OCI-LY7 (cell line): ENCODE data around the gene GLIPR1L2. TPM values are rescaled to one million over a fixed set of nuclear protein-coding genes. Genes with fewer than 3 reads are reported as not detected.
"Not testable (repeated sequence)": the region's sequence is repeated elsewhere in the genome, so short reads cannot be mapped to it uniquely, and the experiment has no call there.

Source experiments
- BruUV-seq: library from RNA; stranded (reverse); fragments of 400-500 nt; replicated peaks from 2 replicates; lab custom pipeline; 2021; lab: Mats Ljungman, UMichigan
- CTCF ChIA-PET: fragments of 300-600 bp; sonication (Branson Sonifier 250); formaldehyde crosslinking; loops from one replicate; lab custom pipeline; 2022; ENCODE audit warnings: antibody characterized with exemption; ENCODE audit not compliant: unreplicated experiment; lab: Charles Lee
- POLR2A ChIA-PET: fragments of 300-600 bp; sonication (Branson Sonifier 250); formaldehyde crosslinking; loops from one replicate; lab custom pipeline; 2022; ENCODE audit warnings: antibody characterized with exemption; lab: Charles Lee
- DNase-seq: peaks from one replicate; pipeline ENCODE4 v3.0.0-alpha.2; 2015; ENCODE audit warnings: low spot score
- H2AFZ ChIP-seq: fragments of 200-600 bp; sonication (generic), shearing (Covaris generic); 2 replicates; pipeline ENCODE4 v1.6.1; 2014; ENCODE audit warnings: mild to moderate bottlenecking, antibody characterized with exemption, low read length, moderate library complexity
- H3K27ac ChIP-seq: fragments of 200-600 bp; sonication (generic); 2 replicates; pipeline ENCODE4 v1.5.1; 2014; ENCODE audit warnings: mixed run types, low read depth, mild to moderate bottlenecking, moderate library complexity, low read length, inconsistent platforms; ENCODE audit not compliant: poor library complexity, severe bottlenecking
- H3K36me3 ChIP-seq: fragments of 200-600 bp; sonication (generic); 2 replicates; pipeline ENCODE4 v1.6.1; 2014; ENCODE audit warnings: mild to moderate bottlenecking, antibody characterized with exemption, low read length, moderate library complexity, mixed read lengths; ENCODE audit not compliant: insufficient read depth
- H3K4me1 ChIP-seq: fragments of 200-600 bp; sonication (generic); 2 replicates; pipeline ENCODE4 v1.5.1; 2014; ENCODE audit warnings: mild to moderate bottlenecking, low read length; ENCODE audit not compliant: insufficient read depth, poor library complexity, severe bottlenecking
- H3K4me2 ChIP-seq: fragments of 200-600 bp; sonication (generic); 2 replicates; pipeline ENCODE4 v1.6.1; 2014; ENCODE audit warnings: mild to moderate bottlenecking, low read length
- H3K4me3 ChIP-seq: fragments of 200-600 bp; sonication (generic); 2 replicates; pipeline ENCODE4 v1.5.1; 2014; ENCODE audit warnings: mild to moderate bottlenecking, low read depth, low read length; ENCODE audit not compliant: poor library complexity, severe bottlenecking
- H3K79me2 ChIP-seq: fragments of 200-600 bp; sonication (generic); 2 replicates; pipeline ENCODE4 v1.6.1; 2016; ENCODE audit warnings: low read depth, mild to moderate bottlenecking, low read length, moderate library complexity, mixed read lengths; ENCODE audit not compliant: insufficient read depth
- H3K9me2 ChIP-seq: fragments of 200-600 bp; sonication (generic); 2 replicates; pipeline ENCODE4 v1.6.1; 2016; ENCODE audit warnings: mild to moderate bottlenecking, low read length, mixed read lengths; ENCODE audit not compliant: insufficient read depth
- H3K9me3 ChIP-seq: fragments of 200-600 bp; sonication (generic); 2 replicates; pipeline ENCODE4 v1.6.1; 2014; ENCODE audit warnings: mild to moderate bottlenecking, mixed run types, low read length, mixed read lengths
- H4K20me1 ChIP-seq: fragments of 200-600 bp; sonication (generic); 2 replicates; pipeline ENCODE4 v1.6.1; 2014; ENCODE audit warnings: mild to moderate bottlenecking, antibody characterized with exemption, low read length, moderate library complexity, mixed read lengths; ENCODE audit not compliant: insufficient read depth
- CTCF ChIP-seq: fragments of 200-600 bp; sonication (generic); conservative IDR thresholded peaks from 2 replicates; pipeline ENCODE4 v1.5.1; 2014; ENCODE audit warnings: mild to moderate bottlenecking, antibody characterized with exemption, low read length, moderate library complexity, mixed read lengths
- EZH2phosphoT487 ChIP-seq: fragments of 200-600 bp; sonication (generic); IDR thresholded peaks from 2 replicates; pipeline ENCODE4 v1.6.1; 2018; ENCODE audit warnings: low read depth, borderline replicate concordance, mild to moderate bottlenecking, mixed run types, antibody characterized with exemption, low read length, moderate library complexity, mixed read lengths
- intact Hi-C: fragments of 100-400 bp; cut with micrococcal nuclease; formaldehyde crosslinking; loops from one replicate; pipeline ENCODE4 v1.10.0; 2022; ENCODE audit not compliant: unreplicated experiment
- total RNA-seq, 2 experiments: library from RNA; depleted of rRNA in 1 of 2; stranded (reverse); fragments of >200 nt in 1 of 2; shearing (Covaris generic) in 1 of 2; gene quantifications; 2 replicates each; pipeline ENCODE4 v1.2.3, GENCODE V29; 2014 to 2022

The GLIPR1L2 gene
- total RNA-seq, 2 experiments from 2014 or later = not detected

GRCh38 chr12:75439048-75439447, 48.2 kb downstream of the GLIPR1L2 start:
- H3K9me2 ChIP-seq = no peaks in the 10 kb centered on the region
- H3K9me3 ChIP-seq = no peaks in the 10 kb centered on the region
- H3K79me2 ChIP-seq = no peaks in the 10 kb centered on the region
- no peak overlapping the region for H3K27ac ChIP-seq
- intact Hi-C loops = no loop called here
- no peaks in the 10 kb centered on the region for H3K36me3 ChIP-seq
- DNase-seq = no peak
- no TSS peak for BruUV-seq
- no peaks in the 10 kb centered on the region for H4K20me1 ChIP-seq
- ChIA-PET POLR2A (no interaction called here), CTCF (no interaction called here)
- H3K4me3 ChIP-seq = no peak overlapping the region
- TF ChIP-seq EZH2phosphoT487 (no peak), CTCF (no peak)
- no peaks in the 10 kb centered on the region for H3K4me1 ChIP-seq
- H3K4me2 ChIP-seq = no peak overlapping the region
- H2AFZ ChIP-seq = no peak overlapping the region

- no peaks in the 10 kb centered on the region for H3K9me2 ChIP-seq
- no peaks in the 10 kb centered on the region for H4K20me1 ChIP-seq
- intact Hi-C loops = no loop called here
- CTCF ChIA-PET = no interaction called here
- H3K36me3 ChIP-seq = no peaks in the 10 kb centered on the region
- H3K79me2 ChIP-seq = no peaks in the 10 kb centered on the region
- H3K4me2 ChIP-seq = no peak overlapping the region
- TF ChIP-seq CTCF = no peak
- no peak for TF ChIP-seq EZH2phosphoT487
- BruUV-seq = no TSS peak
- no peak overlapping the region for H2AFZ ChIP-seq
- no peak for DNase-seq
- no peak overlapping the region for H3K4me3 ChIP-seq
- POLR2A ChIA-PET = no interaction called here
- no peaks in the 10 kb centered on the region for H3K4me1 ChIP-seq
- H3K9me3 ChIP-seq = no peaks in the 10 kb centered on the region
- no peak overlapping the region for H3K27ac ChIP-seq
These were observed 49.0 kb downstream of the GLIPR1L2 start for GRCh38 chr12:75439930-75440329.

- H3K9me2 ChIP-seq, H3K9me3 ChIP-seq, H4K20me1 ChIP-seq, H3K36me3 ChIP-seq, H2AFZ ChIP-seq, H3K4me2 ChIP-seq, H3K4me3 ChIP-seq, H3K79me2 ChIP-seq, DNase-seq, BruUV-seq, CTCF ChIA-PET, H3K4me1 ChIP-seq, intact Hi-C loops, H3K27ac ChIP-seq: not testable (repeated sequence)
- POLR2A ChIA-PET = interaction anchor here (0.6 kb wide), 1 partner anchor 12 kb away, joined by 3 read pairs; no protein-coding TSS in a partner anchor
These were observed 51.0 kb downstream of the GLIPR1L2 start for GRCh38 chr12:75441687-75442449.

- H3K4me3 ChIP-seq, H3K9me2 ChIP-seq, H3K79me2 ChIP-seq, H2AFZ ChIP-seq, intact Hi-C loops, H3K36me3 ChIP-seq, DNase-seq, H4K20me1 ChIP-seq, H3K4me1 ChIP-seq, H3K4me2 ChIP-seq, H3K9me3 ChIP-seq, BruUV-seq, CTCF ChIA-PET, H3K27ac ChIP-seq: not testable (repeated sequence)
- POLR2A ChIA-PET = interaction anchor here (0.6 kb wide), 1 partner anchor 13 kb away, joined by 3 read pairs; no protein-coding TSS in a partner anchor
These were observed 51.6 kb downstream of the GLIPR1L2 start for GRCh38 chr12:75442454-75442853.
